GM10847 (cell line): Measurements from ENCODE around the gene LRRC39.

ENCODE experiments used
- POLR2A ChIP-seq: IDR thresholded peaks from 2 replicates; pipeline ENCODE4 v1.6.1; 2011; ENCODE audit not compliant: insufficient read length; ENCODE audit errors: extremely low read depth

LRRC39 gene

GRCh38 chr1:100101564-100101963, 76.5 kb downstream of the LRRC39 start:
- TF ChIP-seq POLR2A = no peak

GRCh38 chr1:100100202-100100601, 77.9 kb downstream of the LRRC39 start:
- TF ChIP-seq POLR2A = no peak
